OCI-LY3 (cell line): ENCODE results near the gene FAM111A.
A peak's percentile ranks its signal among the peaks of the same experiment; 100 is the strongest.
"Not testable (repeated sequence)": the region's sequence is repeated elsewhere in the genome, so short reads cannot be mapped to it uniquely, and the experiment has no call there.

Source experiments
- H2AFZ ChIP-seq: fragments of 200-600, 300-600 bp; shearing (Covaris generic); 2 replicates; pipeline ENCODE4 v1.6.0; 2014; ENCODE audit warnings: antibody characterized with exemption, low read depth, low read length
- H3K27ac ChIP-seq: fragments of 200-600, 300-600 bp; sonication (generic); 2 replicates; pipeline ENCODE4 v1.5.1; 2014; ENCODE audit warnings: mild to moderate bottlenecking, low read length, moderate library complexity, mixed read lengths
- H3K27me3 ChIP-seq: fragments of 200-600, 300-600 bp; sonication (generic); 2 replicates; pipeline ENCODE4 v1.6.1; 2014; ENCODE audit warnings: low read depth, low read length, mixed read lengths
- H3K36me3 ChIP-seq: fragments of 200-600, 300-600 bp; sonication (generic); replicated peaks from 2 replicates; pipeline ENCODE3; 2014; ENCODE audit warnings: low read depth, low read length, mixed read lengths
- H3K4me1 ChIP-seq: fragments of 300-600, 200-600 bp; sonication (generic); 2 replicates; pipeline ENCODE4 v1.6.1; 2014; ENCODE audit warnings: low read length, mixed read lengths
- H3K4me2 ChIP-seq: fragments of 200-600, 300-600 bp; sonication (generic); 2 replicates; pipeline ENCODE4 v1.6.1; 2014; ENCODE audit warnings: low read length, mixed read lengths
- H3K4me3 ChIP-seq: fragments of 300-600, 200-600 bp; sonication (generic); 2 replicates; pipeline ENCODE4 v1.5.1; 2014; ENCODE audit warnings: antibody characterized with exemption, mild to moderate bottlenecking, low read length, moderate library complexity
- H3K79me2 ChIP-seq: fragments of 300-600, 200-600 bp; shearing (Covaris generic); 2 replicates; pipeline ENCODE4 v1.6.1; 2014; ENCODE audit warnings: mild to moderate bottlenecking, low read length, mixed read lengths
- H3K9ac ChIP-seq: fragments of 300-600, 200-600 bp; shearing (Covaris generic); 2 replicates; pipeline ENCODE4 v1.6.0; 2014; ENCODE audit warnings: mild to moderate bottlenecking, low read length, moderate library complexity
- H3K9me3 ChIP-seq: fragments of 200-600, 300-600 bp; shearing (Covaris generic); 2 replicates; pipeline ENCODE4 v1.6.1; 2014; ENCODE audit warnings: low read length, mixed read lengths; ENCODE audit not compliant: insufficient read depth
- H4K20me1 ChIP-seq: fragments of 200-600, 300-600 bp; sonication (generic); 2 replicates; pipeline ENCODE4 v1.6.1; 2016; ENCODE audit warnings: low read length, mixed read lengths; ENCODE audit not compliant: insufficient read depth
- CTCF ChIP-seq: fragments of 200-600, 300-600 bp; sonication (generic); IDR thresholded peaks from 2 replicates; pipeline ENCODE4 v1.5.1; 2014; ENCODE audit warnings: antibody characterized with exemption, low read length, low read depth
- EZH2phosphoT487 ChIP-seq: fragments of 200-600 bp; shearing (Covaris generic); IDR thresholded peaks from 2 replicates; pipeline ENCODE4 v1.6.1; 2018; ENCODE audit warnings: antibody characterized with exemption, mixed run types, low read depth

The FAM111A gene

GRCh38 chr11:59142530-59143507, at the start of gene FAM111A:
FAM111A (plus strand) TSS chr11:59142856; CDS start chr11:59148873, 6,017 bp downstream.
- no peaks in the 10 kb centered on the region for H3K27me3 ChIP-seq
- peaks cover 16% of the 10 kb centered on the region for H3K36me3 ChIP-seq
- H3K4me3 ChIP-seq, result peak within 1 kb of the TSS; percentile 89
- peak within 1 kb of the TSS; percentile 95 for H2AFZ ChIP-seq
- peak within 1 kb of the TSS; percentile 85 for H3K9ac ChIP-seq
- H3K4me1 ChIP-seq, result peaks cover 23% of the 10 kb centered on the region
- no peaks in the 10 kb centered on the region for H4K20me1 ChIP-seq
- peaks cover 24% of the 10 kb centered on the region for H3K79me2 ChIP-seq
- H3K4me2 ChIP-seq, result peak within 1 kb of the TSS; percentile 79
- H3K9me3 ChIP-seq, result no peaks in the 10 kb centered on the region
- no peak for TF ChIP-seq EZH2phosphoT487
- TF ChIP-seq CTCF, result peak; percentile 66
- peak within 1 kb of the TSS; percentile 79 for H3K27ac ChIP-seq

GRCh38 chr11:59093576-59093975, 49.1 kb upstream of the FAM111A start:
- H3K9me3 ChIP-seq, H3K4me2 ChIP-seq, H3K36me3 ChIP-seq, H3K9ac ChIP-seq, H4K20me1 ChIP-seq, H3K27ac ChIP-seq, H3K4me3 ChIP-seq, H3K79me2 ChIP-seq, H2AFZ ChIP-seq: not testable (repeated sequence)
- H3K4me1 ChIP-seq, result peaks cover 28% of the 10 kb centered on the region
- peaks cover 23% of the 10 kb centered on the region; the same call in 1 of the 2 replicates for H3K27me3 ChIP-seq

- not testable (repeated sequence) for H3K27ac ChIP-seq
- peaks cover 24% of the 10 kb centered on the region for H3K4me1 ChIP-seq
Observed at GRCh38 chr11:59095225-59095624, 47.4 kb upstream of the FAM111A start.

GRCh38 chr11:59095972-59096575, 46.6 kb upstream of the FAM111A start:
- Histone ChIP-seq H3K4me1 (peaks cover 21% of the 10 kb centered on the region), H3K27me3 (peaks cover 36% of the 10 kb centered on the region)
- H3K9ac ChIP-seq, H3K4me2 ChIP-seq, H3K79me2 ChIP-seq, H2AFZ ChIP-seq, H3K4me3 ChIP-seq, H4K20me1 ChIP-seq, H3K9me3 ChIP-seq, H3K36me3 ChIP-seq, H3K27ac ChIP-seq: not testable (repeated sequence)

More at GRCh38 chr11:59095225-59095624, 47.4 kb upstream of the FAM111A start:
- not testable (repeated sequence) for H3K9me3 ChIP-seq, H3K4me3 ChIP-seq, H2AFZ ChIP-seq, H3K79me2 ChIP-seq, H4K20me1 ChIP-seq, H3K36me3 ChIP-seq, H3K9ac ChIP-seq
- Histone ChIP-seq H3K27me3 (peaks cover 33% of the 10 kb centered on the region), H3K4me2 (peak overlapping the region; percentile 48)

- H3K9ac ChIP-seq, result no peak overlapping the region
- no peak overlapping the region for H3K27ac ChIP-seq
- H3K9me3 ChIP-seq, result no peaks in the 10 kb centered on the region
Observed at GRCh38 chr11:59097113-59097708, 45.4 kb upstream of the FAM111A start.

GRCh38 chr11:59097938-59098337, 44.7 kb upstream of the FAM111A start:
- Histone ChIP-seq H3K4me1 (peaks cover 32% of the 10 kb centered on the region), H3K27me3 (peaks cover 27% of the 10 kb centered on the region)
- not testable (repeated sequence) for H3K36me3 ChIP-seq, H3K4me3 ChIP-seq, H3K27ac ChIP-seq, H3K9me3 ChIP-seq, H3K79me2 ChIP-seq, H3K9ac ChIP-seq, H2AFZ ChIP-seq, H4K20me1 ChIP-seq, H3K4me2 ChIP-seq

More at GRCh38 chr11:59097113-59097708, 45.4 kb upstream of the FAM111A start:
- Histone ChIP-seq H3K4me2 (peak overlapping the region; percentile 40), H3K27me3 (peaks cover 35% of the 10 kb centered on the region), H3K36me3 (no peaks in the 10 kb centered on the region), H4K20me1 (no peaks in the 10 kb centered on the region), H3K4me3 (peak overlapping the region; percentile 23), H3K4me1 (peaks cover 26% of the 10 kb centered on the region), H3K79me2 (no peaks in the 10 kb centered on the region), H2AFZ (no peak overlapping the region)
- TF ChIP-seq EZH2phosphoT487 (no peak), CTCF (peak; percentile 74)
